Activated CD4-positive, CD25-positive, alpha-beta regulatory T cell treated with anti-CD3 and anti-CD28 coated beads, Interleukin-2, amount 50 U/mL, for 24 hours (primary cell): ENCODE results near the gene CDK11B.
"Not testable (repeated sequence)": the region's sequence is repeated elsewhere in the genome, so short reads cannot be mapped to it uniquely, and the experiment has no call there.

Experiments used
- ATAC-seq, 2 donors: fragments of 150-1000 bp; cut with Tn5 transposase; one replicate each; pipeline ENCODE4 v1.10.0; 2021; ENCODE audit warnings: mild to moderate bottlenecking in 1 of 2, moderate library complexity in 1 of 2

CDK11B gene

DNA sequence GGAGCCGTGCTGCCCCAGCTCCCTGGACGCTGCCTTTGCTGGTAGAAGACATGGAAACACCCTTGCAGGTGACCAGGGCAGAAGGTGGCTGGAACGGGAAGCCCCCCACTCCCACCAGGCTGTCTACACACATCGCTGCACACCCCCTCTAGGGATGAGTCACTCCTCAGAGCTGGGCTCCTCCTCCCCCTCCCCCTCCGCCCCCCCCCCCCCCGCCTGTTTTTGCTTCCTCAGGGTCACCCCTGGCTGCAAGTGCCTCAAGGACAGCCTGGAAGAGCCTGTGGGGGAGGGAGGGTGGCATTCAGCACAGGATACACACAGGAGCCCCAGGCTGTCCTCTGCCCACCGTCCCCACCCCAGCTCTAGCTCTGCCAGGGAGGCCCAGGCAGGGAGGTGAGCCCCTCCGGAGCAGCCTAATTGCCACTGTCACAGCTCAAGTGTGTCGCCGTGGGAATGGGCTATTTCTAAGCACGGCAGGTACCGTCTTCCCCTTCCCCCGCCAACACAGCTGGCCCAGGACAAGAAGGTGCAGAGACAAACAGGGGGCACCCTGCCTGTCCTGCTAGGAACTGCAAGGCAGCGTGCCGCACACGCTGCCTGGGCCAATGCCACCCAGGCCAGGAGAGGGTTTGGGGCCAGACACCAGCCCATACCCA, 61.4 kb downstream of the CDK11B start:
- peak in 1 of 2 donors; percentile 47 for ATAC-seq

DNA sequence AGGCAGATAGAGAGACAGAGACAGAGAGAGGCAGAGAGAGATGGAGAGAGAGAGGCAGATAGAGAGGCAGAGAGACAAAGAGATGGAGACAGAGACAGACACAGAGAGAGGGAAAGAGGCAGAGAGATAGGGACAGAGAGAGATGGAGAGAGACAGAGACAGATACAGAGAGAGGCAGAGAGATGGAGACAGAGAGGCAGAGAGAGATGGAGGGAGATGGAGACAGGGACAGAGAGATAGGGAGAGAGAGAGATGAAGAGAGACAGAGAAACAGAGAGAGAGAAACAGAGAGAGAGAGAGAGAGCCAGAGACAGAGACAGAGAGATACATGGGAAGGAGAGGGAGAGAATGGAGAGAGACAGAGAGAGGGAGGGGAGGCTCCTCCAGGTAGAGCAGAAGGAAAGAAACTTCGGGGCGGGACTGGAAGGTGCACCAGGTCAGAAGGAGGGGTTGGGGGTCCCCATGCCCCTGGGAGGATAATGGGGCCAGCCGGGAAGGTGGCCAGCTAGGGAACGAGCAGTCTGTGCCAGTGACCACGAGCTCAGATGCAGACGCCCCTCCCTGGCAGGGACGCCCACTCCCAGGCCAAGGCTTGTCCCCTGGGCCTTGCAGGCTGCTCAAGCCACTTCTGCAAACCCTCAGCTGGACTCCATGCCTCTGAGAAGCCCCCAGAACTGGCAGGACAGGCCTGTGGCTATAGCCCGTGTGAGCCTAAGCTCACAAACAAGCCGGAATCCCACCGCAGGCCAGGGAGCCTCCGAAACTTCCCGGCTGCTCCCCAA, 62.1 kb downstream of the CDK11B start:
- no peak for ATAC-seq

DNA sequence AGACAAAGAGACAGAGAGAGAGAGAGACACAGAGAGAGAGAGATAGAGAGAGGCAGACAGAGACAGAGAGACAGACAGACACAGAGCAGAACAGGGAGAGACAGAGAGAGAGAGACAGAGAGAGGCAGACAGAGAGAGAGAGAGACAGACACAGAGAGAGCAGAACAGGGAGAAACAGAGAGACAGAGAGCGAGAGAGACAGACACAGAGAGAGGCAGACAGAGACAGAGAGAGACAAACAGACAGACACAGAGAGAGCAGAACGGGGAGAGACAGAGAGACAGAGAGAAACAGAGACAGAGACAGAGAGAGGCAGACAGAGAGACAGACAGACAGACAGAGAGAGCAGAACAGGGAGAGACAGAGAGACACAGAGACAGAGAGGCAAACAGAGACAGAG, 63.5 kb downstream of the CDK11B start:
- not testable (repeated sequence) for ATAC-seq

DNA sequence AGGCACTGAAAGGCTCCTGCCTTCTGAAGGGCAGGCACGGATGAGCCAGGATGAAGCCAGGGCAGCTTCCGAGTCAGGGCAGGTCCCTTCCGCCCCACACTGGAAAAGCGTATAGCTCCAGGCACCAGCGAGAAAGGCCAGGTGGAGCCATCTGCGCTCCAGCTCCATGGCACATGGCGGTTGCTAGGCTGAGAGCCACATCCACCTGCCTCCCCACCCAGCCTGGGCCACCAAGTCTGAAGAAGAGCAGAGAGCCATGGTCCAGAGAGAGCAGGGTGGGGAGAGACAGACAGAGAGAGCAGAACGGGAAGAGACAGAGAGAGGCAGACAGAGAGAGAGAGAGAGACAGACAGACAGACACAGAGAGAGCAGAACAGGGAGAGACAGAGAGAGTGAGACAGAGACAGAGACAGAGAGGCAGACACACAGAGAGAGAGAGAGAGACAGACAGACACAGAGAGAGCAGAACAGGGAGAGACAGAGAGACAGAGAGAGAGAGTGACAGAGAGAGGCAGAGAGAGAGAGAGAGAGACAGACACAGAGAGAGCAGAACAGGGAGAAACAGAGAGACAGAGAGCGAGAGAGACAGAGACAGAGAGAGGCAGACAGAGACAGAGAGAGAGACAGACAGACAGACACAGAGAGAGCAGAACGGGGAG, 64.1 kb downstream of the CDK11B start:
- ATAC-seq: no peak

DNA sequence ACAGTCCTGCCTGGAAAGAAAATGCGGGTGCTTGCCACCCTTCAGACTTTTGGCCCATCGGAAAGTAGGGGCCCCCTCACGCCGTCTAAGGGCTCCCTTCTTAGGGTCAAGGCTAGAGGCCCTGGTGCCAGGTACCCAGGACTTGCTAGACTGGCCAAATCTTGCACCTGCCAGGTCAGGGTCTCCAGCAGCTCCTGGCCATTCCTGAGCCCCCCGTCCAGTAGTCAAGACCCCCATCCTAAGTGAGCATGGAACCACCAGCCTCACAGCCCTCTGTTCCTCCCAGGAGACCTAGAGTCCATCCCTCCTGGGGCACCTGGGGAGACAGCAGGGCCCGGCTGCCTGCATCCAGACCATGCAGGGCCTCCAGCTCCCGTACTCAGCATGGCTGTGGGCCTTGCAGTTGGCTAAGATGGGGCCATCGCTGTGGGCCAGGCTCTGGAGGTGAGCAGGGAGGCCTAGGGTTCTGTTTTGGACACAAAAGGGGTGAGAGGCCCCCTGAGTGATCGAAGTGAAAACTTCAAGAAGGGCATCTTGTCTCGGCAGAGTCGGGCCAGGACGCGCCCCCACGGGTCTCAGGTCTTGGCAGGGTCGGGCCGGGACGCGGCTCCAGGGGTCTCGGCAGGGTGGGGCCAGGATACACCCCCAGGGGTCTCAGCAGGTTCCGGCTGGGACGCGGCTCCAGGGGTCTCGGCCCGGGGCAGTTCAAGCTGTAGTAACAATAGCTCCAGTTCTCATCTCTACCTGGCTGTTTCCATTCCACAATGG, 64.8 kb downstream of the CDK11B start:
- ATAC-seq: no peak

DNA sequence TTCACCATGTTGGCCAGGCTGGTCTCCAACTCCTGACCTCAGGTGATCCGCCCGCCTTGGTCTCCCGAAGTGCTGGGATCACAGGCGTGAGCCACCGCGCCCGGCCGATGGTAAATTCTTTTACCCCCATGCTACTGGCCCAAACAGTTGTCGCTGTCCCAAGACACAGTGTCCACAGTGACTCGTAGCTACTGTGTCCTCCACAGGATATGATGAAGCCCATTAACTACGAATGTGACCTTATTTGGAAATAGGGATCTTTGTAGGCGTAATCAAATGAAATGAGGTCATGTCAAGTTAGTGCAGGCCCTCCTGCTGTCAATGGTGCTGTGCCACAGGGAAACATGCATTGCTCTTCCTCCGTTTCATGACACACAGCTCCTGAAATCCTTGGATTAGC, 67.4 kb downstream of the CDK11B start:
- ATAC-seq: no peak
